Panc1 (cell line): ENCODE results near the gene NSD1. TPM values are rescaled to one million over a fixed set of nuclear protein-coding genes. Genes with fewer than 3 reads are reported as not detected.

Experiments
- ATAC-seq: fragments of 200-7000 bp; cut with Tn5 transposase; 2 replicates; pipeline ENCODE4 v1.9.1; 2020; ENCODE audit warnings: mild to moderate bottlenecking, moderate library complexity
- BruUV-seq: library from RNA; stranded (reverse); fragments of 400-500 nt; replicated peaks from 2 replicates; lab custom pipeline; 2021; lab: Mats Ljungman, UMichigan
- CTCF ChIA-PET: fragments of 300-600 bp; sonication (Branson Sonifier 250); formaldehyde crosslinking; loops from one replicate; lab custom pipeline; 2022; ENCODE audit warnings: antibody characterized with exemption; lab: Charles Lee
- POLR2A ChIA-PET: fragments of 300-600 bp; sonication (Branson Sonifier 250); formaldehyde crosslinking; loops from one replicate; lab custom pipeline; 2022; ENCODE audit warnings: antibody characterized with exemption; lab: Charles Lee
- DNase-seq: peaks from one replicate; pipeline ENCODE4 v3.0.0-alpha.2; 2010; ENCODE audit warnings: low read depth, low spot score
- H3K27ac ChIP-seq: 2 replicates; pipeline ENCODE4 v1.5.1; 2011; ENCODE audit warnings: mild to moderate bottlenecking, low read length, inconsistent platforms
- H3K27me3 ChIP-seq: fragments of 200-500 bp; sonication (Bioruptor generic); 2 replicates; pipeline ENCODE4 v1.6.0; 2014; ENCODE audit warnings: low read length, inconsistent platforms; ENCODE audit not compliant: control insufficient read depth, insufficient read depth
- H3K36me3 ChIP-seq: fragments of 200-500 bp; sonication (Bioruptor generic); 2 replicates; pipeline ENCODE4 v1.5.1; 2014; ENCODE audit warnings: inconsistent platforms, mild to moderate bottlenecking, low read length, moderate library complexity; ENCODE audit not compliant: control insufficient read depth, insufficient read depth
- H3K4me1 ChIP-seq: 2 replicates; pipeline ENCODE4 v1.5.1; 2011; ENCODE audit warnings: inconsistent platforms, mild to moderate bottlenecking, low read length, moderate library complexity; ENCODE audit not compliant: control insufficient read depth, insufficient read depth
- H3K4me3 ChIP-seq, 2 experiments: 2 replicates each; pipeline ENCODE4 v1.5.1; 2011 to 2012; ENCODE audit warnings: low read depth in 2 of 2, low read length in 2 of 2, mild to moderate bottlenecking in 2 of 2, inconsistent platforms in 1 of 2, moderate library complexity in 1 of 2
- H3K9me3 ChIP-seq: fragments of 200-500 bp; sonication (Bioruptor generic); 2 replicates; pipeline ENCODE4 v1.5.1; 2014; ENCODE audit warnings: low read depth, mild to moderate bottlenecking, inconsistent platforms, low read length, moderate library complexity; ENCODE audit not compliant: control insufficient read depth, insufficient read depth
- CTCF ChIP-seq: fragments of 450-650 bp; IDR thresholded peaks from 2 replicates; pipeline ENCODE4 v1.5.1; 2017; ENCODE audit warnings: mild to moderate bottlenecking
- POLR2AphosphoS5 ChIP-seq: IDR thresholded peaks from 2 replicates; pipeline ENCODE4 v1.6.1; 2012; ENCODE audit warnings: mild to moderate bottlenecking, low read depth, low read length, moderate library complexity
- REST ChIP-seq, 2 experiments: IDR thresholded peaks; 2 replicates each; pipeline ENCODE4 v1.6.1; 2011 to 2012; ENCODE audit warnings: low read depth in 2 of 2, control low read depth in 1 of 2, low read length in 1 of 2, mild to moderate bottlenecking in 1 of 2, moderate library complexity in 1 of 2; ENCODE audit not compliant: insufficient read depth in 1 of 2
- SIN3A ChIP-seq: IDR thresholded peaks from 2 replicates; pipeline ENCODE4 v1.6.1; 2012; ENCODE audit warnings: low read depth, mild to moderate bottlenecking, low read length, moderate library complexity, borderline replicate concordance; ENCODE audit not compliant: insufficient read depth
- TCF7L2 ChIP-seq: IDR thresholded peaks from 2 replicates; pipeline ENCODE4 v1.6.1; 2011; ENCODE audit warnings: mild to moderate bottlenecking, low read depth, low read length, inconsistent platforms
- in situ Hi-C: cut with HindIII; loops from 2 replicates; pipeline ENCODE4 v1.10.0; 2016; ENCODE audit warnings: low sequenced_read_pairs, low pct_unique_long_range_greater_than_20kb
- intact Hi-C: fragments of 100-400 bp; cut with micrococcal nuclease; formaldehyde crosslinking; loops from one replicate; pipeline ENCODE4 v1.10.0; 2022; ENCODE audit not compliant: unreplicated experiment
- total RNA-seq: library from RNA; stranded (reverse); gene quantifications from one replicate; pipeline ENCODE4 v1.2.1, GENCODE V29; 2021; ENCODE audit not compliant: unreplicated experiment

NSD1 gene
- total RNA-seq, 1 experiment from 2014 or later, result 58.7 TPM

- intact Hi-C loops (loop anchor here (2.0 to 5.0 kb wide), 2 partner anchors 41 to 190 kb away; partner anchors contain the start of genes PRELID1 and RAB24), in situ Hi-C loops (no loop called here)
- Histone ChIP-seq H3K27me3 (no peaks in the 10 kb centered on the region), H3K9me3 (no peaks in the 10 kb centered on the region), H3K4me3 (peak overlapping the region in 1 of 2 experiments; percentile 33; a peak in 2 of 4 replicates), H3K27ac (no peak overlapping the region), H3K4me1 (no peaks in the 10 kb centered on the region), H3K36me3 (no peaks in the 10 kb centered on the region)
- peak; percentile 64 for DNase-seq
- ChIA-PET POLR2A (interaction anchor here (0.6 kb wide), 1 partner anchor 88 kb away, joined by 4 read pairs; no protein-coding TSS in a partner anchor), CTCF (interaction anchor here (0.6 to 2.1 kb wide), 9 partner anchors 13 to 458 kb away, joined by 3 to 13 read pairs (median 5); partner anchors contain the start of gene FGFR4)
- TF ChIP-seq CTCF, result peak; percentile 97
- TF ChIP-seq TCF7L2, result no peak
- ATAC-seq, result peak; percentile 73
- BruUV-seq, result no TSS peak
These were observed 21.7 kb upstream of the NSD1 start for GRCh38 chr5:177111720-177112394.

- Histone ChIP-seq H3K4me3 (no peak overlapping the region), H3K36me3 (no peaks in the 10 kb centered on the region), H3K4me1 (no peaks in the 10 kb centered on the region), H3K27me3 (no peaks in the 10 kb centered on the region), H3K9me3 (no peaks in the 10 kb centered on the region), H3K27ac (no peak overlapping the region)
- no peak for ATAC-seq
- in situ Hi-C loops (no loop called here), intact Hi-C loops (loop anchor here (2.0 to 5.0 kb wide), 2 partner anchors 42 to 190 kb away; partner anchors contain the start of genes PRELID1 and RAB24)
- ChIA-PET POLR2A (interaction anchor here (0.6 kb wide), 1 partner anchor 87 kb away, joined by 4 read pairs; no protein-coding TSS in a partner anchor), CTCF (interaction anchor here (0.5 to 2.1 kb wide), 10 partner anchors 14 to 452 kb away, joined by 3 to 13 read pairs (median 4); partner anchors contain the start of gene FGFR4)
- TF ChIP-seq TCF7L2, result no peak
- TF ChIP-seq REST (IDR thresholded peaks at IDR 0.05; ENCODE audit: insufficient read depth in 1 of 2, low read depth in 2 of 2, low read length in 1 of 2), result no peak
- no peak for TF ChIP-seq SIN3A
- TF ChIP-seq POLR2AphosphoS5, result no peak
- TF ChIP-seq CTCF, result no peak
- DNase-seq, result no peak
- BruUV-seq, result no TSS peak
These were observed 20.9 kb upstream of the NSD1 start for GRCh38 chr5:177112589-177113220.
